GM21381 (cell line): ENCODE measurements around the gene MAOB.
"Not testable (repeated sequence)": the region's sequence is repeated elsewhere in the genome, so short reads cannot be mapped to it uniquely, and the experiment has no call there.

Experiments used
- ATAC-seq: cut with Tn5 transposase; IDR thresholded peaks from one replicate; pipeline ENCODE4 v1.9.1; 2021; ENCODE audit warnings: mild to moderate bottlenecking, moderate library complexity; ENCODE audit not compliant: unreplicated experiment

The MAOB gene

DNA sequence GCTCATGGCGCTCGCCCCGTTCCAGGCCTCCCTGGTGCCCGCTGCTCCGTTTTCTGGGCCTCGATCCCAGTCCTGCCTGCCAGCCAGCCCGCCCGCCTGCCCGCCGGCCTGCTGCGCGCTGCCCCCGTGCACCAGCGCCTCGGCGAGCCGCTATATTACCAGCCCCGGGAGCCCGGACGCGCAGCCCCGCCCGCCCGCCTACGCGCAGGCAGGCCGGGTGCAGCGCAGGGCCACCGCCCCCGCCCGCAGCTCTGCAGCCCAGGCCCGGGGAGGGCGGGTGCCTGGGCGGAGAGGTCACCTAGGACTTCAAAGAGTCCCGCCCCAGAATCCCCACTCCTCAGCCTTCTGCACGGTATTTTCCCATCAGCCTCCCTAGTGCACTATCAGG lies at the start of gene MAOB:
Gene MAOB (minus strand): TSS at position 157 of the 388 bp plus-strand sequence. CDS start 151 bp downstream, at position 6.
- no peak for ATAC-seq

DNA sequence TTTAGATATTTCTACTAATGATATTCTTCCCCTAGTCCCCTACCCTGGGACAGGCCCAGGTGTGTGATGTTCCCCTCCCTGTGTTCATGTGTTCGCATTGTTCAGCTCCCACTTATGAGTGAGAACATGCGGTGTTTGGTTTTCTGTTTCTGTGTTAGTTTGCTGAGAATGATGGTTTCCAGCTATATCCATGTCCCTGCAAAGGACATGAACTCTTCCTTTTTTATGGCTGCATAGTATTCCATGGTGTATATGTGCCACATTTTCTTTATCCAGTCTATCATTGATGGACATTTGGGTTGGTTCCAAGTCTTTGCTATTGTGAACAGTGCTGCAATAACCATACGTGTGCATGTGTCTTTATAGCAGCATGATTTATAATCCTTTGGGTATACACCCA lies 39.8 kb upstream of the MAOB start:
- ATAC-seq = not testable (repeated sequence)

DNA sequence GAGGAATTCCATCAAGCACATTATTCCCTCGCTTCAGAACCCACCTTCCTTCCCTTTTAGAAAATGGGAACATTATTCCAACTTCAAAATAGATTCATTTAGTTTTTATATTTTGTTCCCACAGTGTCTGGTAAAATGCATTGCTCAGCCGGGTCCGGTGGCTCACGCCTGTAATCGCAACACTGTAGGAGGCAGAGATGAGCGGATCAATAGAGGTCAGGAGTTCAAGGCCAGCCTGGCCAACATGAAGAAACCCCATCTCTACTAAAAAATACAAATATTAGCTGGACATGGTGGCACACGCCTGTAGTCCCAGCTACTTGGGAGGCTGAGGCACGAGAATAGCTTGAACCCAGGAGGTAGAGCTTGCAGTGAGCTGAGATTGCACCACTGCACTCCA lies 28.5 kb upstream of the MAOB start:
- ATAC-seq = not testable (repeated sequence)

DNA sequence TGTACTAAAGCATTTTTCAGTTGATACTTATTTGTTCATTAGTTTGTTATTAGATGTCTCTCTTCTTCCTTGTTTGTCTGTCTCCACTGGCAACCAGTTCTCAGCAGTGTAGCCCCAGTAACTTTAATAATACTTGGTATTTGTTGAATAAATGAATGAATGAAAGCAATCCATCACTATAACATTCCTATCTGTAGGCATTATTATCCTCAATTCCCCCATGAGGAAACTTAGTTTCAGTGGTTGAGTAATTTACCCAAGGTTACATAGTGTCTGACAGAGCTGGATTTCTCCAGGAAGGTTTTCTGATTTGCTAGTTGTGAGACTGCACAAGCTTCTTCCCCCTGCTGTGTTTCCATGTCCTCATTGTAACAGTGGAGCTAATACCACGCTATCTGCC lies 27.8 kb upstream of the MAOB start:
- no peak for ATAC-seq

DNA sequence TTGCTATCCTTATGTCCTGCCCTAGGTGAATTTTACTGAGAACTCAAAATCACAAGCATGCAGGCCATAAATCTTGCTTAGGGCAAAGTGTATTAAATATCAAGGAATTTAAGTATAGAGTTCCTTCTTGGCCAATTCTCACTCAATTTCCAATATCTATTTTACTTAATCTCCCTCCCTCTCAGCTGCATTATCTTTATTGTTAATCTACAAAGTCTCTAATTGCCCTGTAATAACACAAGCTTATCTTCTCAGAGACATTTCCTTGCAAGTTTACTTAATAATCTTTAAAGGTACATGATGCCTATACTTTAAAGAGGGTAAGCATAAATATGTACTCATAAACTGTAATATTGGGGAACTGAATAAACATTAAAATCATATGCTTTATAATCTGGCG lies 26.9 kb upstream of the MAOB start:
- no peak for ATAC-seq

DNA sequence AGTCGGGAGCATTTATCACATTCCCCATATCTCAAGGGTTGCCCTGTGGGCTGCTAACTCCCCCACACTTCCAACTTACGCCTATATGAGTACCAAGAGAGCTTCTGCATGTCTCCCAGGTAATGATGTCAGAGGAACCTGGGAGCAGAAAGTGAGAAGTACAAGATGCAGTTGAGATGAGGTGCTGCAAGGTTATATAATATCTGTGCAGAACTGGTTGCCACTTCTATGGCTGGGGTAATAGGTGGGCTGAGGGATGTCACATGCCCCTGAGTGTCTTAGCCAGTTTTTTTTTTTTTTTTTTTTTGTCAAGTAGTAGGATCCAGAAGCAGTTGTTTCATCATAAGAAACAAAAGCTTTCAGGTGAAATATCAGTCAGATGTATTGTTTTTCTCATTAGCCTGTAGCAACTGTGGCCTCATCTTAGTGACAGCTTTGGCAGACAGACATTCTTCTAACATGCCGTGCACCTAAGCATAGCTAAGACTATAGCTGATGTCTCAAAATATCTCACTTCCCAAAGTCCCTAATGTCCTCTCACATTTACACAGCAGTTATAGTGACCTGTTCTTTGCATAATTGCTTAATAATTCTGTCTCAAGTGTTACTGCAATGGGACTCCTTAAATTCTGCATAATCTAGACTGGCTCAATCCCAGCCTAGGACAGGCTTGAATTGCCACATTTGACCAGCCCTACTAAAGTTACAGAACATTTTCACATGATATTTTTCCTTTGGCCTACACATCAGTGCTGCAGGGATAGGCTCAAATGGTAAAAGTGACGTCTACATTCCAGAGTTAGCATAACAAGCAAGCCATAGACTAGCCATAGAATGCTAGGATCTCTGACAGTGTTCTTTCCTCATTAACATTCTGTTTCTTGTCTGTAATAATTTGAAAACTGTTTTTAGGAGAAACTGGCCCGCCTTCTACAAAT lies 17.9 kb upstream of the MAOB start:
- no peak for ATAC-seq

DNA sequence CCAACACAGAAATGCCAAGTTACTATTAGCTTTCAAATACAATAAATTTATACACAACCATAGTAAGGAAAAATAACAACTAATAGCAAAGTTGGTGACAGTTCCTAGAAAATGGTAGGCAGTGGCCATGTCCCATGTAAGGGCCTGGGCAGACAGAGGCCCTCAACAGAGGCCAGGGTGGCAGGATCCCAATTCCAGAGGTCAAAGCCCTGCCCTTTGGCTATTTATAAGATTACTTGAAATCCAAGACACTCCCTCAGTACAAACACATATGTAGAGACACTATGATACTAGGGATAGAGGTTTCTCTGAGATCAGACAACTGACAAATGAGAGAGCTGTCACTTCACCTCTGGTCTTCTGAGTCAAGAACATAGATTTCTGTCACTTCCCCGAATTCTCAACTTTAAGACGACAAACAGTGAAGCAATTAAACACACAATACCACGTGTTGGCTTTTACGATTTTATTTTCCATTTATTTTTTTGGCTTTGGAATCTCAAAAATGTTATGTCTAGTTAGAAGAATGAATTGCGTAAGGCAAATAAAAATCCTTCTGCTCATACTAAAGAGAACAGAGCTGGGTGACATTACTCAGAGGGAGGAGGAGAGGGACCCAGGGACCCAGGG lies 16.3 kb upstream of the MAOB start:
- no peak for ATAC-seq

DNA sequence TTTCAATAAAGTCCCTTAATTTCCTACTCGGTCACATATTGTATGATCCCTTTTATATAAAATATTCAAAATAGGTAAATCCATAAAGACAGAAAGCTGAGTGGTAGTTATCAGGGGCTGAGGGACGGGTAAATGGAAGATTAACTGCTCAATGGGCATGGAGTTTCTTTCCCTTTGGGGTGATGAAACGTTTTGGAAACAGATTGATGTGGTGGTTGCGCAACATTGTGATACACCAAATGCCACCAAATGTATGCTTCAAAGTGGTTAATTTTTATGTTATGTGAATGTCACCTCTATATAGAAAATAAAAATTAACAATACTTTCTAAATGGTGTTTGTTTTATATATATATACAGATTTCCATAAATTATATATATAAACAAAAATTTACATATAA lies 15.0 kb upstream of the MAOB start:
- ATAC-seq = no peak

DNA sequence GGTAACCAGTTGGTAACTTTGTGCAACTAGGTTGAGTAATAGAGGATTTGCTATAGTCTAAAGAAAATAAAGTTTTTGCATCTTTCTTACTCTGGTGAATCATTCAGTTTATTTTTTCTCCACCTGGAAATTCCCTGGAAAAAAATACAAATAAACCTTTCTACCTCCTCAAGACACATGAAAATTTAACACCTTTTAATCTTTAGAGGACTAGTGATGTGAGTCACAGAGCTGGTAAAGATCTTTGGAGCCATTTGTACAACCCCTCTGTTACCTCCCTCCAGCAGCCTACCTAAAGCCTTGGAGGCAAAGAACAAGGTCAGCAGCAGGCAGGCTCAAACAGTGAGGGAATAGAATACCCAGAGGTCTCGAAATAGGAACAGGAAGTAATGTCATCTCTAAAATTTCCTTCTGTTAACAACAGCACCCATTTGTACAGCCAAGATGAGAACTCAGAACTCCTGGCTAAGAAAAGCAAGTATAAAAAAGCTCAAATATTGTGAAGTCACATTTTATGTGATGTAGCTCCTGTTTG lies 10.2 kb upstream of the MAOB start:
- no peak for ATAC-seq

DNA sequence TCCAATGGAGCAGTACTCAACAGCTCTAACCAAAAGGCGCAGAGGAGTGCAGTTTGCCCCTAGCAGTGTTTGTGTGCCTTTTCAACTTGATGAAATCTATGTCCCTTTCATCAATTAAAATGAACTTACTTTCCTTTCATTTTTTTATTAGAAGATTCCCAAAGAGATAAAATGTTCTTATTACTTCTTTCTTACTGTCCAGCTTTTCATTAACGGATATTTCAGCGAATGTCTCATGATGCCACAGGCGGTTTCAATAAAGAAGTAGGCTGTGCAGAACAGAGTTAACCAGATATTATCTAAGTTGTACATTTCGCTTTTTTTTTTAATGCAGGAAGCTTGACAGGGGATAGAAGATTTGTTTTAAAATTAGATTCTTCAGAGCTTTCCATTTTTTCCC lies 3.4 kb upstream of the MAOB start:
- ATAC-seq = no peak

DNA sequence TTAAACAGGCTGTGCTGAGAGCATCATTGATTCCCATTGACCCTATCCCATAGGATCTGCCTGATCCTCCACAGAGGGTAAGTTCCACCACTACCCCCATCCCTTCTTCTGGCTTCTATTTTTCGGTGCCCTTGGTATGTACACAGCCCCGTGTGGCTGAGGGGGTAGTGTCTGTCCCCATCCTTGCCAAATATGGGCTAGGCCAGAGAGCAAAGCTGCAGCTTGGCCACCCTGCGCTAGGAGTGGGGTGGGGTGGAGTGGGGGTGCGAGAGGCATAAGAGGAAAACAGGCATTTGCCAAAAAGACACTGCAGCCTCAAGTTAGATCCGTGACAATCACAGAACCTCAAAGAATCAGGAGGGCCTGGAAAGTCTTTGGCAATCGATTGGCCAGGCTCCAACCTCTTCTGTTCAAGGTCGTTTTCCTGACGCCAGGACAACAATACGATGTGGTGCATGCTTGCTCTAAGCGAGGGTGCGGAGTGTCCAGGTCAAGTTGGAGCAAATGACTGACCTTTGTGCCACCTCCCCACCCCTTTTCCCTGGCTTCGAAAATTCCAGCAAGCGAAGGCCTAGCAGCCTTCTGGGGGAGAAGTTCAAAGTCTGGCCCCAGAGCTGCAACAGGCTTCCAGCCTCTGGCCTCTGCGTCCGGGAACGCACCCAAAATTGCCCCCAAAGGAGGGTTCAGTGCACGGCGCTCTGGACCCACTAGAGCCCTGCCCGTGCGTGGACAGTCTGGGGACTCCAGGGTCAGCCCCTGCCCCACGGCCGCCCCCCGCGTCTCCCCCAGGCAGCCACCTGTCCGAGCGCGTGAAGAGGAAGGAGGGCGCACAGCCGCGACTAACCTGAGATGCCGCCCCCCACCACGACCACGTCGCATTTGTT lies 598 bp downstream of the MAOB start:
- no peak for ATAC-seq

DNA sequence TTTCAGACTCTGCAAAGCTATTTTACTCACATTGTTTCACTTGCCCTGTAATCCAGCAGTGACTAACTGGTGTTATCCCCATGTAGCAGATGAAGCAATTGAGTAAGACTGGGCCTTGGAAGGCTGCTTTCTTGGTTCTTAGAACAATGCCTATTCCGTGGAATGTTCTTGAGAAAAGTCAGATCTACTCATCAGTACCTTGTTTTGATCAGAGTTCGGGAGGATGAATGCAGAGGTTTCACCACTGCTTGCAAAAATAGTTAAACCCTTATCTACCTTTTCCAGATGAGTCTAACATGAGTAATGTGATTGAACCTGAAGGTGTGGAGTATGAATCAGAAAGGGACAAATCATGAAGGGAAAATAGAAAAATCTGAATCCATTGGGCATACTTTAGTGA lies 1.8 kb downstream of the MAOB start:
- ATAC-seq = no peak

DNA sequence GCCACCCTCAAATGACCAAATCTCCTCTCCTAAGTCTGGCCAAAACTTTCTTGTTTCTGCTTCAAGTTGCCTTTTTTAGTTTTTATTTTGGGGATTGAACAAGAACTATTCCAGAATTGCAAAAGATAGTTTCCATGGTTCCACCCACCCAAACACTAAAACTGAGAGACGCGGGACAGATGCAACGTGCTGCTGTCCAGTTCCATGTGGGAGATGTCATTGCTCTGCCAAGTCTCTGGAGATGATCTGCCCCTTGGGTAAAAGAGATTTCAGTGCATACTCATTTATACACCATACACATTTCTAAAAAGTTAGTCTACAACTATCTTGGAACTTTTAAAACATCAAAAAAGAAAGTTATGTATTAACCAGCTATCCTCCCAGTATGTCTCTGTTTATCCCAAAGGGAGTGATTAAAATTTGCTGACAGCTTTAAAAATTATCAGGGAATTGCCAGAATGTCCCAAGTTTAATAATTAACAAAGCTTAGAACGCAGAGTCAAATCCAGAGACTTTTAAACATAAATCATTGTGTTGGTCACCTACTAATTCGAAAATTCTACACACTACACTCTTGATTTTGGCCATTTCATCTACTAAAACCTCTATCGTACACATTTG lies 3.2 kb downstream of the MAOB start:
- ATAC-seq = no peak

DNA sequence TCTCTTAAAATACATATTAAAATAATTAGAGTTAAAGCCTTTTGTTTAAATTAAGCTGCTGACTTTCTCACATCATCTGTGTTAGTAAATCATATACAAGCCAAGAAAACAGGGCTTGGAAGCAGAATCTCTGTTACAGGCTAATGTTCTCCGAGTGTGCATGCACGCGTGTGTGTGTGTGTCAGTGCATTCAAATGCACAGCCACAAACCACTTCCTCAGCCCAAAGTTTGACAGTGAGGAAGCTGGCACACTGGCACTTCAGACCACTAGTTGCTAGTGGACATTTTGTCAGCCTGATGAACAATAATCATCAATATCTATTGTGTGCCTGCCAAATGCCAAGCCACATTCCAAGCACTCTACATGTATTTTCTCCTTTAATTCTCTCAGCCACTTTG lies 5.6 kb downstream of the MAOB start:
- ATAC-seq = no peak

DNA sequence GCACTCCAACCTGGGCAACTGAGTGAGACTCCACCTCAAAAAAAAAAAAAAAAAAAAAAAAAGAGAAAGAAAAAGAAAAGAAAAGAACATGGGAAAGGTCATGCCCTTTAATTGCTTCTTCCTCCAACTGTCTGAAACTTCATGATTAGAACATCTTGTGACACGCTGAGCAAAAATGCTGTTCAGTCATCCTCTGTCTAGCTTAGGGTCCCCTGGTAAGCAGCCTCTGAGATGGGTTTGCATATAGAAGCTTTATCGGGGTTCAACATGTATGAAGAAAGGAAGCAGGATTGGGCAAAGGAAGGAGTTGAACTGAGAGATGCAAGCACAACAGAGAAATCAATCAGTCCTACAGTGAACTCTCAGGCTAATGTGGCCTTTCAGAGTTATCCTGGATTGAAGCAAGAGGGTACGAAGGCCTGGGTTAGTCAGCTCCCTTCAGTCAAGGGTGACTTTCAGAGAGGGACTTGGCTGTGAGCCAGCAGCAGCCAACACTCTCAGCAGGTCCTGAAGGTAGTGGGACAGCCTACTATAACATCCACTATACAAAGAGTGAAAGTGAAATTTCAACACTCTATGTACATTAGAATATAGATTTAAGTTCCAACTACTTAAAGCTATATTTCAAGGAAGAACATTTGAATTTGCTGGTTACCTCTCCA lies 11.4 kb downstream of the MAOB start:
- ATAC-seq = no peak

DNA sequence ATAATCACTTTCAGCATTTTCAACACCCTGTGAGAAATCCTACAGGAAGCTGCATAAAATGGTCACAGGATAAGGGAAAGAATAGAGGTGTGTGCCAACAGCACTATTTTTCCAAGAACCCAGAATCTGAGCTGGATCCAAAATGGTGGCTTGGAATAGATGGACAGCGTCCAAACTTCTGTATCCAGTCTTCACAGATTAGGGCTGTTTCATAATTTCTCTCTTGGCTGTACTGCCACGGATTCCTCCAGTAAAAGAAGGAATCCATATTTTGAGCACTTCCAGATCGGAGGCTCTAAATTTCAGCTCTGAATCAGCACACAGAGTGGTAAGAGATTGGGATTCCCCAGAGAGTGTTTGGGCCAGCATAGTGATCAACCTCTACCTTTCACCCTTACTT lies 12.2 kb downstream of the MAOB start:
- ATAC-seq = no peak

DNA sequence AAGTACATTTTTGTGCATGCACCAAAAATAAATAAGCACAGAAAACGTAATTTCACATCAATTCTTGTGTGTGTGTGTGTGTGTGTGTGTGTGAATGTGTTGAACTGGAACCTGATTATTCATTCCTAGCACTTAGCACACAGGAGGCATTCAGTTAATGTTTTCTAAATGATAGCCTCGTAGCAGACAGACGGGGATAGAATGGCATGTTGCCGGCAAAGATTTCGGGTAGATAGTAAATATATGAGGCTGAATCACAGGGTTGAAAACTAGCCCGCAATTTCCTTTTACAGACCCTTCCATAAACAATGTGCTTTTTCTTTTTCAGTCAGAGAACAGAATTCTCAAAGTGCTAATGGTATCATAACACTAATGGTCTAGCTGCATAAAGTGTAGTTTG lies 13.5 kb downstream of the MAOB start:
- no peak for ATAC-seq

DNA sequence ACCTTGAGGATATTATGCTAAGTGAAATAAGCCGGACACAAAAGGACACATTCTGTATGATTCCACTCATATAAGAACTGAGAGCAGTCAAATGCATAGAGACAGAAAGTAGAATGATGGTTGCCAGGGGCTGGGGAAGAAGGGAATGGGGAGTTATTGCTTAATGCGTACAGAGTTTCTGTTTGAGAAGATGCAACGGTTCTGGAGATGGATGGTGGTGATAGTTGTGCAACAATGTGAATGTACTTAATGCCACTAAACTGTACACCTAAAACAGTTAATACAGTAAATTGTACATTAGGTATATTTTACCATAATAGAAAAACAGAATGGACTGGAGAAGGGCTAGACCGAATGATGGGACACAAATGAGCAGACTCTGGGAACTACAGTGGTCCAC lies 15.8 kb downstream of the MAOB start:
- no peak for ATAC-seq

DNA sequence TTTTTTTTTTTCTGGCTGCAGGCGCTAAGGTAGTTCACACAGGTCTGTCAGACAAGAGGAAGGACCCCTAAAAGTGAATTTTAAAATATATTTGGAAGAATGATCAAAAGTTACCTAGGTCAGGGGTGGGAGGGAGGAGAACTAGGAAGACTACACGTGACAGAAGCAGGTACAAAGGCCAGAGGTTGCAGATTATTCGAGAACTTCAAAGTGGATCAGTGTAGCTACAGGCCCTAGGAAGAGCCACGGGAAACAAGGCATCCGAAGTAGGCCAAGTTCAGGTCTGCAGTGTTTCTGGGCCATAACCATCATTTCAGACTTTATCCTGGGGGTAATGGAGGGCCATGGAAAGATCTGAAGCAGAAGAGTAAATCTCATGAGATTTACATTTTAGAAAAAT lies 16.5 kb downstream of the MAOB start:
- no peak for ATAC-seq

DNA sequence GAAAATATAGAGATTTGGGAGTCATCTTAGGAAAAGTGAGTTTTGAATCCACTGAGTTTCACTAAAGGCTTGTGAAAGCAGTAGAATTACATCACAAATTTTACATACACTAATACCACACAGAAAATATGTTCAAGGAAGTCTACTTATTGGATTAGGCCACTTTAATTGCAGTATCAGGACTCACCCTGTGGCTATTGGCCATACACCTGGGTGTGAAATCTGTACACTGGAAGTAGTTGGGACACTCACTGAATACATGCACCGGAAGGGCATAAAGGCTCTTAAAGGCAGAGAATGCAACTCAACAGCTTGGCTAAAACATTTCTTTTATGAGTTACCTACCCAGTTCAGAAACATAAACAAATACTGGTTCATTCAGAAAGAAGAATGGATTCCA lies 19.8 kb downstream of the MAOB start:
- ATAC-seq = no peak
